Brain microvascular endothelial cell (primary cell): ENCODE data around the gene MX1.

Source experiments
- DNase-seq: peaks from one replicate; pipeline ENCODE4 v3.0.0-alpha.2; 2020
- H3K27ac ChIP-seq: fragments of 250-450 bp; sonication (Bioruptor Pico); 2 replicates; pipeline ENCODE4 v1.5.1; 2020; ENCODE audit warnings: mild to moderate bottlenecking, moderate library complexity
- H3K27me3 ChIP-seq: fragments of 250-450 bp; sonication (Bioruptor Pico); replicated peaks from 2 replicates; pipeline ENCODE4 v1.5.1; 2020; ENCODE audit warnings: mild to moderate bottlenecking
- H3K36me3 ChIP-seq: fragments of 250-450 bp; sonication (Bioruptor Pico); replicated peaks from 2 replicates; pipeline ENCODE4 v1.5.1; 2020; ENCODE audit warnings: mild to moderate bottlenecking
- H3K4me3 ChIP-seq: 2 replicates; pipeline ENCODE4 v1.5.1; 2011; ENCODE audit warnings: low read depth, mild to moderate bottlenecking, control low read depth, low read length, moderate library complexity
- in situ Hi-C: cut with HindIII; loops from 2 replicates; pipeline ENCODE4 v1.10.0; 2017; ENCODE audit warnings: low sequenced_read_pairs, low pct_ligation_motif_present
- TF ChIP-seq, protein P1 (sequence below): IDR thresholded peaks from 2 replicates; pipeline ENCODE4 v1.5.1; 2011; ENCODE audit warnings: low read depth, mild to moderate bottlenecking, moderate library complexity, low read length, control low read depth, inconsistent platforms; ENCODE audit errors: missing control alignments

Gene MX1

DNA sequence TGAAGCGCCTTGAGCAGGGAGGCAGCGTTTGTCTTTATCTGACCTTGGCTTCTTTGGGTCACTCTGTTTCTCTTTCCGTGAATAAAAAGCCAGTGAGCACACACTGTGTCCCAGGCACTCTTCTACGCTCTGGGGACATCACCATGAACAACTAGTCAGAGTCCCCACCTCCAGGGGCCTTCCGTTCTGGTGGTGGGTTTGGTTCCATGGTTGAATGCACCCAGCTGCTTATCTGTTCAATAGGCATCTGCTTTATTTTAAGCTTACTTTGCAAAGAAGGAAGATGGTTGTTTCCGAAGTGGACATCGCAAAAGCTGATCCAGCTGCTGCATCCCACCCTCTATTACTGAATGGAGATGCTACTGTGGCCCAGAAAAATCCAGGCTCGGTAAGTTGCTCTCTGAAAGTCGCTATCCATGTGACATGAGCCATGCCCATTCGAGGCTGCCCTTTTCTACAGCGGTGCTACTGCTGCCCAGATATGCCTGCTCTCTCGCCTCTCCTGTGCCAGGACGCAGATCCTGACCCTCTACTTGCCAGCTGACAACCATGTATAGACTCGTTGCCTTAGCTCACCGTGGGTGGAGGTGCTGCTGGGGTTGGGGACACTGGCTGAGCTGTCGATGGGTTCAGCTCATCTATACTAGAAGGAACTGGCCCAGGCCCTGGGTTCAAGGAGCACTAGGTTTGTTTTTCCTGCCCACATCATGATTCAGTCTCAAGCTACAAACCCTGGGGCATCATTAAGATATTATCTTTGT lies 5.9 kb downstream of the MX1 start:
- in situ Hi-C loops: no loop called here
- Histone ChIP-seq H3K4me3 (no peak overlapping the region), H3K36me3 (no peaks in the 10 kb centered on the region), H3K27me3 (no peaks in the 10 kb centered on the region), H3K27ac (no peak overlapping the region)
- no peak for DNase-seq
- TF ChIP-seq, protein P1, sequence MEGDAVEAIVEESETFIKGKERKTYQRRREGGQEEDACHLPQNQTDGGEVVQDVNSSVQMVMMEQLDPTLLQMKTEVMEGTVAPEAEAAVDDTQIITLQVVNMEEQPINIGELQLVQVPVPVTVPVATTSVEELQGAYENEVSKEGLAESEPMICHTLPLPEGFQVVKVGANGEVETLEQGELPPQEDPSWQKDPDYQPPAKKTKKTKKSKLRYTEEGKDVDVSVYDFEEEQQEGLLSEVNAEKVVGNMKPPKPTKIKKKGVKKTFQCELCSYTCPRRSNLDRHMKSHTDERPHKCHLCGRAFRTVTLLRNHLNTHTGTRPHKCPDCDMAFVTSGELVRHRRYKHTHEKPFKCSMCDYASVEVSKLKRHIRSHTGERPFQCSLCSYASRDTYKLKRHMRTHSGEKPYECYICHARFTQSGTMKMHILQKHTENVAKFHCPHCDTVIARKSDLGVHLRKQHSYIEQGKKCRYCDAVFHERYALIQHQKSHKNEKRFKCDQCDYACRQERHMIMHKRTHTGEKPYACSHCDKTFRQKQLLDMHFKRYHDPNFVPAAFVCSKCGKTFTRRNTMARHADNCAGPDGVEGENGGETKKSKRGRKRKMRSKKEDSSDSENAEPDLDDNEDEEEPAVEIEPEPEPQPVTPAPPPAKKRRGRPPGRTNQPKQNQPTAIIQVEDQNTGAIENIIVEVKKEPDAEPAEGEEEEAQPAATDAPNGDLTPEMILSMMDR: no peak

DNA sequence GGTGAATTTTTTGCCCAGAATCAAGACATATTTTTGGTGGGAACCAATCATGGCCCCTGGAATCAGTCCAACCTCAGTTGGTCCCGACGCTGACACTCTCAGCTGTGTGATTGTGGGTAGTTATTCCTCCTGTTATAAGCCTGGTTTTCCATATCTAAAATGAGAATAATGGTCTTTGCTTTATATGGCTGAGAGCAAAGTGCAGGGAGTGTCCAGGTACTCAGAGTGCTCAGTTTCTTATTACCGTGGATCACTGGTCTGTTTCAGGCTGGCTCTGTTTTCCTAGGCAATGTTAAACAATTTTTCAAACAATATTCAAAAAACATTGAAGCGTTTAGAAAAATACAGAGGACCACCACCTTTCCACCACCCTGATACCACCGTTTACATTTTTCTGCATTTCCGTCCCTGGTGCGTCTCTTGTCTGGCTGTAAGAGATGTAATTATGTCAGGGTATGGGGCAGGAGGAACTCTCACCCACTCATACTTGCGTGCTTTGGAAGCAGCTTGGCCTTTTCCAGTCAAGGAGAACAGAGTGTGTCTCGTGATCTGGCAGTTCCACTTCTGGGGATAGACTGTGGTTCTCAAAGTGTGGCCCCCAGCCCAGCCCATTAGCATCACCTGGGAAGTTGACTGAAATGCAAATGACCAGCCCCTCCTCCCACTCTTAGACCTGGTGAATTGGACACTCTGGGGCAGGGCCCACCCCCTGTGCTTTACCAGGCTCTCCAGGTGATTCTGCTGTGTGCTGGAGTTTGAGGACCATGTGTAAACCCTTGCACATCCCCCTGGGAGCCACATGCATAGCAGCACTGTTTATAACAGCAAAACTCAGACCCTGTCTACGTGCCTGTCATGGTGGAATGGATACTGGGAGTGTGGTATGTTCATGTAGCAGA lies 6.8 kb downstream of the MX1 start:
- in situ Hi-C loops: no loop called here
- Histone ChIP-seq H3K4me3 (no peak overlapping the region), H3K36me3 (no peaks in the 10 kb centered on the region), H3K27me3 (no peaks in the 10 kb centered on the region), H3K27ac (no peak overlapping the region)
- no peak for DNase-seq
- TF ChIP-seq, protein P1: no peak

DNA sequence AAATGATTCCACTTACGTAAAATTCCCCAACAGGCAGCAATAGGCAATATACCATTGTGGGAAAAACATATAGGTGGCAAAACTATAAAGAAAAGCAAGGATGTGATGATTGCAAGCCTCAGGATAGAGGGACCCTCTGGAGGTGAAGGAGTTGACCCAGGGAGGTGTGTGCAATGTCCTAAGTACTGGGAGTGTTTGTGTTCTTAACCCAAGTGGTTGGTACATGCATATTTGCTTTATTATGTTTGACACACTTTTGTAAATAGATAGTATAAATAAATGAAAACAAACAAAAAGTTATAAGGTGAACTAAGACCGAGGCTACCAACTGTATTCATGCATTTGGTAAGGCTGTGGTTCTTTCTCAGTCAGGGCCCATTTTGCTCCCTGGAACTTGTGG lies 7.5 kb downstream of the MX1 start:
- TF ChIP-seq, protein P1: no peak
- no peaks in the 10 kb centered on the region for H3K36me3 ChIP-seq
- in situ Hi-C loops: no loop called here
- H3K27ac ChIP-seq: no peak overlapping the region
- H3K27me3 ChIP-seq: no peaks in the 10 kb centered on the region
- no peak overlapping the region for H3K4me3 ChIP-seq
- no peak for DNase-seq

DNA sequence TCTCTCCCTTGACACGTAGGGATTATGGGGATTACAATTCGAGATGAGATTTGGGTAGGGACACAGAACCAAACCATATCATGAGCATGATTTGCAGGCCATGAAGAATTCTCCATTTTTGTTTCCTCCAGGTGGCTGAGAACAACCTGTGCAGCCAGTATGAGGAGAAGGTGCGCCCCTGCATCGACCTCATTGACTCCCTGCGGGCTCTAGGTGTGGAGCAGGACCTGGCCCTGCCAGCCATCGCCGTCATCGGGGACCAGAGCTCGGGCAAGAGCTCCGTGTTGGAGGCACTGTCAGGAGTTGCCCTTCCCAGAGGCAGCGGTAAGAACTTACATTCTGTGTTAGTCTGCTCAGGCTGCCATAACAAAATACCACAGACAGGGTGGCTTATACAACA lies 9.7 kb downstream of the MX1 start:
- no peak overlapping the region for H3K27ac ChIP-seq
- no peak overlapping the region for H3K4me3 ChIP-seq
- H3K36me3 ChIP-seq: no peaks in the 10 kb centered on the region
- in situ Hi-C loops: no loop called here
- TF ChIP-seq, protein P1: no peak
- DNase-seq: no peak
- H3K27me3 ChIP-seq: no peaks in the 10 kb centered on the region

DNA sequence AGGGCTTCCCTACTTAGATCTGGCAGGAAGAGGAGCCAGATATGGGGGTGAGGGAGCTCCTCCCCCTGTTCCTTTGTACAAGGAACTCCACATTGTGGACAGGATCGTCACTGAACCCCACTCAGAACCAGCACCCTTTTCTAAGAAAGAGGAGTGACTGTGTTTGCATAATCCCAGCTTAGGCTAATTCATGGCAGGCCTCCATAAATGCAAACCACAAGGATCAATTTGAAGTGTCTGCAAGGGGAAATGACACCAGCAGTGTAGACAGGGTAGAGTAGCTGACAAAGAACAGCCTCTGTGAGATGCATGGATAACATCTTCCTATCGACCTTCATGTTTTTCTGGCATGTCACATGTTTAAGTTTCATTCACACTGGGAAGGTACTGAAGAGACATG lies 11.7 kb downstream of the MX1 start:
- in situ Hi-C loops: no loop called here
- TF ChIP-seq, protein P1: no peak
- Histone ChIP-seq H3K27ac (no peak overlapping the region), H3K27me3 (no peaks in the 10 kb centered on the region), H3K4me3 (no peak overlapping the region), H3K36me3 (no peaks in the 10 kb centered on the region)
- DNase-seq: no peak
